ENCODE measurements around the gene CACNA1E. TPM values are rescaled to one million over a fixed set of nuclear protein-coding genes. Genes with fewer than 3 reads are reported as not detected.
A peak's percentile ranks its signal among the peaks of the same experiment; 100 is the strongest.

CACNA1E gene
- total RNA-seq, 1 donor from 2014 or later: 0.31 TPM

GRCh38 chr1:181503171-181503810 is 20.0 kb downstream of the CACNA1E start:
- DNase-seq (ENCODE audit: low spot score): no peak
- peaks cover 7% of the 10 kb centered on the region for H3K27me3 Mint-ChIP-seq (ENCODE audit: unreplicated experiment)
- no peaks in the 10 kb centered on the region for H3K9me3 Mint-ChIP-seq (ENCODE audit: unreplicated experiment)
- no peak overlapping the region for H3K27ac Mint-ChIP-seq (ENCODE audit: unreplicated experiment)
- H3K4me3 Mint-ChIP-seq (ENCODE audit: unreplicated experiment): no peak overlapping the region
- H3K36me3 Mint-ChIP-seq (ENCODE audit: low read depth, unreplicated experiment): no peaks in the 10 kb centered on the region
- H3K4me1 Mint-ChIP-seq (ENCODE audit: unreplicated experiment): peaks cover 8% of the 10 kb centered on the region
- TF ChIP-seq CTCF (IDR thresholded peaks at IDR 0.05; ENCODE audit: unreplicated experiment): no peak

DNA sequence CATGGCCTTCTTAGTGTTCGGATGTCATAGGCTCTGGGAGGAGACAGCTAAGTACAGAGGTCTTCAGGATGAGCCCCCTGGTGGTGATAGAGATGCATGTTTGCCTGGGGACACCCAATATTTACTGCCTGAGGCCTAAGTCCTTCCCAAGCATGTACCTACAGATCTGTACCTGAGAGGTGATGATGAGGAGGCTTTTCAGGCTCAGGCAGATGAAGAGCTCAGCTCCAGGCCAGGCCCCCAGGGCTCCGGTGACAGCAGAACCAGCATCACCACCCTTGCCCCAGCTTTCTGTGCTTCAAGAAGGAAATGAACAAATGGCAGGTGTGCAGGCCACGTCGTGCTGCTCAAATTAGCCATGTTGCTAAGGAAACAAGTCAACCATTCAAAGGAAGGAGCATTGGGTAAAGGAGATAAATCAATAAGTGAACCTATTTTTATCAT is 21.1 kb downstream of the CACNA1E start:
- TF ChIP-seq CTCF (IDR thresholded peaks at IDR 0.05; ENCODE audit: unreplicated experiment): peak; percentile 73
- Mint-ChIP-seq H3K9me3 (ENCODE audit: unreplicated experiment) (no peaks in the 10 kb centered on the region), H3K27ac (ENCODE audit: unreplicated experiment) (no peak overlapping the region), H3K27me3 (ENCODE audit: unreplicated experiment) (peaks cover 7% of the 10 kb centered on the region), H3K4me1 (ENCODE audit: unreplicated experiment) (peaks cover 8% of the 10 kb centered on the region), H3K4me3 (ENCODE audit: unreplicated experiment) (no peak overlapping the region), H3K36me3 (ENCODE audit: low read depth, unreplicated experiment) (no peaks in the 10 kb centered on the region)
- DNase-seq (ENCODE audit: low spot score): peak; percentile 37

GRCh38 chr1:181506563-181507353 is 23.4 kb downstream of the CACNA1E start:
- H3K9me3 Mint-ChIP-seq (ENCODE audit: unreplicated experiment): no peaks in the 10 kb centered on the region
- no peak for DNase-seq (ENCODE audit: low spot score)
- H3K27me3 Mint-ChIP-seq (ENCODE audit: unreplicated experiment): peaks cover 6% of the 10 kb centered on the region
- TF ChIP-seq CTCF (IDR thresholded peaks at IDR 0.05; ENCODE audit: unreplicated experiment): no peak
- H3K4me1 Mint-ChIP-seq (ENCODE audit: unreplicated experiment): peaks cover 8% of the 10 kb centered on the region
- no peak overlapping the region for H3K4me3 Mint-ChIP-seq (ENCODE audit: unreplicated experiment)
- no peaks in the 10 kb centered on the region for H3K36me3 Mint-ChIP-seq (ENCODE audit: low read depth, unreplicated experiment)
- no peak overlapping the region for H3K27ac Mint-ChIP-seq (ENCODE audit: unreplicated experiment)

DNA sequence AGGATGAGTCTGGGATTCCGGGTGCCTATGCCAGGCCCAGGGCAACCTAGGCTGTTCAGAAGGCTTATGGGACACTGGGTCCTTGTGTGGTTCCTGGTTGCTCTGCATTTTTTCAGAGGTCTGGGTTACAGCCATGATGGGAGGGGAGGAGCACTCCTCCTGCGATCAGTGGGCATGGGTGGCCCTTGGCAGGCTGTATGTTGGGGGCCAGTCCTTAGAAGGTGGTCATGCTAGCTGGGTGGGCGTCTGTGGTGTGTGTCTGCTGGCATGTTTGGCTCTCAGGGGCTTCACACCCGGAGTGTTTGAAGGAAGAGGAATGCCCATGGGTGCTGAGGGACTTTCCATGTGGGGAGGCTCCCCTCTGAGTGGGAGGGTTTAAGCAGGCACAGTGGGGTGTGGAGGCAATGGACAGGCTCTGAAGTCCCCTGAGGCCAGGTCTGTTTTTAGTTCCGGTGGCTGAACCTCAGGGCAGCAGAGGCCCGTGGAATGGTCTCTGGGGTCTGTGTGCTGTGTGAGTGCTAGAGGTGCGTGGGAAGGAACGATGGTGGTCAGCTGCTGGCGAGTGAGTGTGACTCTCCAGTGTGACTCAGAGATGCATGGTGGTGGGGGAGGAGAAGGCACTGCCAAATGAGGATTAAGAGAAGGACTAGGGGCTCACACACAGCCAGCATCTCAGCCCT is 25.3 kb downstream of the CACNA1E start:
- Mint-ChIP-seq H3K27ac (ENCODE audit: unreplicated experiment) (no peak overlapping the region), H3K27me3 (ENCODE audit: unreplicated experiment) (peaks cover 4% of the 10 kb centered on the region), H3K9me3 (ENCODE audit: unreplicated experiment) (no peaks in the 10 kb centered on the region), H3K36me3 (ENCODE audit: low read depth, unreplicated experiment) (no peaks in the 10 kb centered on the region), H3K4me3 (ENCODE audit: unreplicated experiment) (no peak overlapping the region), H3K4me1 (ENCODE audit: unreplicated experiment) (peaks cover 8% of the 10 kb centered on the region)
- no peak for DNase-seq (ENCODE audit: low spot score)
- TF ChIP-seq CTCF (IDR thresholded peaks at IDR 0.05; ENCODE audit: unreplicated experiment): no peak
